ENCODE results near the gene NME7. TPM values are rescaled to one million over a fixed set of nuclear protein-coding genes. Genes with fewer than 3 reads are reported as not detected.

The NME7 gene
- total and polyA plus RNA-seq, 2 experiments from 2014 or later = 39.1 to 48.5 TPM

DNA sequence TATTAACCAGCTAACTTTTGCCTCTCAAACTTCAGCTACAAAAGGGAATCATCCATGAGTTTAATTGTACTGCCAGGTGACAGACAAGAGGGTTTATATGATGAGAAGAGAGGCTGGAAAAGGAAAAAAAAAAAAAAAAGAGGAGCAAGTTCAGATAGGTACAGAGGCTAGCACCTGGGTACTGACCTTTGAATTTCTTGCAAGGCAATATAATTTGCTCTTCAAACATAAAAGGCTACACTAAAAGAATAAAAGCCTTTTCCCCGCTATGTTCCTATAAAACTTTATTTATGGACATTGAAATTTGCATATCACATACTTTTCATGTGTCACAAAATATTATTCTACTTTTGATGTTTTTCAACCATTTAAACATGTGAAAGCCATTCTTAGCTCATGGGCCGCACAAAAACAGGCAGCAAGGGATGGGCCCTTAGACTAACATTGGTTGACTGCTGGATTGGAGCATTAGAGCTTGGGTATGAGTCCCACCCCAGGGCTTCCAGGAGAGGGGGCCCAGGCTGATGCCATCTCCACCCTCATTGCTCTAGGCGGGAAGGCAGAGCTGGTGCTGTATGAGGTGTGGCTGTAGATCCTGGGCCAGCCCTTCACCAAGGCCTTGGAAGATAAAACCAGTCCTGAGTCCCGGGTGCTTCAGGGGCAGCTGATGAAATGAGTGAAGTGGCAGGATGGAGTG is 216.8 kb downstream of the NME7 start (continued):
- TF ChIP-seq, protein P1, sequence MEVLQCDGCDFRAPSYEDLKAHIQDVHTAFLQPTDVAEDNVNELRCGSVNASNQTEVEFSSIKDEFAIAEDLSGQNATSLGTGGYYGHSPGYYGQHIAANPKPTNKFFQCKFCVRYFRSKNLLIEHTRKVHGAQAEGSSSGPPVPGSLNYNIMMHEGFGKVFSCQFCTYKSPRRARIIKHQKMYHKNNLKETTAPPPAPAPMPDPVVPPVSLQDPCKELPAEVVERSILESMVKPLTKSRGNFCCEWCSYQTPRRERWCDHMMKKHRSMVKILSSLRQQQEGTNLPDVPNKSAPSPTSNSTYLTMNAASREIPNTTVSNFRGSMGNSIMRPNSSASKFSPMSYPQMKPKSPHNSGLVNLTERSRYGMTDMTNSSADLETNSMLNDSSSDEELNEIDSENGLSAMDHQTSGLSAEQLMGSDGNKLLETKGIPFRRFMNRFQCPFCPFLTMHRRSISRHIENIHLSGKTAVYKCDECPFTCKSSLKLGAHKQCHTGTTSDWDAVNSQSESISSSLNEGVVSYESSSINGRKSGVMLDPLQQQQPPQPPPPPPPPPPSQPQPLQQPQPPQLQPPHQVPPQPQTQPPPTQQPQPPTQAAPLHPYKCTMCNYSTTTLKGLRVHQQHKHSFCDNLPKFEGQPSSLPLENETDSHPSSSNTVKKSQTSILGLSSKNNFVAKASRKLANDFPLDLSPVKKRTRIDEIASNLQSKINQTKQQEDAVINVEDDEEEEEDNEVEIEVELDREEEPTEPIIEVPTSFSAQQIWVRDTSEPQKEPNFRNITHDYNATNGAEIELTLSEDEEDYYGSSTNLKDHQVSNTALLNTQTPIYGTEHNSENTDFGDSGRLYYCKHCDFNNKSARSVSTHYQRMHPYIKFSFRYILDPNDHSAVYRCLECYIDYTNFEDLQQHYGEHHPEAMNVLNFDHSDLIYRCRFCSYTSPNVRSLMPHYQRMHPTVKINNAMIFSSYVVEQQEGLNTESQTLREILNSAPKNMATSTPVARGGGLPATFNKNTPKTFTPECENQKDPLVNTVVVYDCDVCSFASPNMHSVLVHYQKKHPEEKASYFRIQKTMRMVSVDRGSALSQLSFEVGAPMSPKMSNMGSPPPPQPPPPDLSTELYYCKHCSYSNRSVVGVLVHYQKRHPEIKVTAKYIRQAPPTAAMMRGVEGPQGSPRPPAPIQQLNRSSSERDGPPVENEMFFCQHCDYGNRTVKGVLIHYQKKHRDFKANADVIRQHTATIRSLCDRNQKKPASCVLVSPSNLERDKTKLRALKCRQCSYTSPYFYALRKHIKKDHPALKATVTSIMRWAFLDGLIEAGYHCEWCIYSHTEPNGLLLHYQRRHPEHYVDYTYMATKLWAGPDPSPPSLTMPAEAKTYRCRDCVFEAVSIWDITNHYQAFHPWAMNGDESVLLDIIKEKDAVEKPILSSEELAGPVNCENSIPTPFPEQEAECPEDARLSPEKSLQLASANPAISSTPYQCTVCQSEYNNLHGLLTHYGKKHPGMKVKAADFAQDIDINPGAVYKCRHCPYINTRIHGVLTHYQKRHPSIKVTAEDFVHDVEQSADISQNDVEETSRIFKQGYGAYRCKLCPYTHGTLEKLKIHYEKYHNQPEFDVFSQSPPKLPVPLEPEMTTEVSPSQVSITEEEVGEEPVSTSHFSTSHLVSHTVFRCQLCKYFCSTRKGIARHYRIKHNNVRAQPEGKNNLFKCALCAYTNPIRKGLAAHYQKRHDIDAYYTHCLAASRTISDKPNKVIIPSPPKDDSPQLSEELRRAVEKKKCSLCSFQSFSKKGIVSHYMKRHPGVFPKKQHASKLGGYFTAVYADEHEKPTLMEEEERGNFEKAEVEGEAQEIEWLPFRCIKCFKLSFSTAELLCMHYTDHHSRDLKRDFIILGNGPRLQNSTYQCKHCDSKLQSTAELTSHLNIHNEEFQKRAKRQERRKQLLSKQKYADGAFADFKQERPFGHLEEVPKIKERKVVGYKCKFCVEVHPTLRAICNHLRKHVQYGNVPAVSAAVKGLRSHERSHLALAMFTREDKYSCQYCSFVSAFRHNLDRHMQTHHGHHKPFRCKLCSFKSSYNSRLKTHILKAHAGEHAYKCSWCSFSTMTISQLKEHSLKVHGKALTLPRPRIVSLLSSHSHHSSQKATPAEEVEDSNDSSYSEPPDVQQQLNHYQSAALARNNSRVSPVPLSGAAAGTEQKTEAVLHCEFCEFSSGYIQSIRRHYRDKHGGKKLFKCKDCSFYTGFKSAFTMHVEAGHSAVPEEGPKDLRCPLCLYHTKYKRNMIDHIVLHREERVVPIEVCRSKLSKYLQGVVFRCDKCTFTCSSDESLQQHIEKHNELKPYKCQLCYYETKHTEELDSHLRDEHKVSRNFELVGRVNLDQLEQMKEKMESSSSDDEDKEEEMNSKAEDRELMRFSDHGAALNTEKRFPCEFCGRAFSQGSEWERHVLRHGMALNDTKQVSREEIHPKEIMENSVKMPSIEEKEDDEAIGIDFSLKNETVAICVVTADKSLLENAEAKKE (CRISPR knock-in tag; IDR thresholded peaks at IDR 0.05) = no peak
- TF ChIP-seq ZNF114 (CRISPR knock-in tag; IDR thresholded peaks at IDR 0.05) (no peak), EZH2phosphoT487 (IDR thresholded peaks at IDR 0.05; ENCODE audit: unreplicated experiment) (no peak), STAT1 (IDR thresholded peaks at IDR 0.05; ENCODE audit: unreplicated experiment) (no peak), POLR2AphosphoS5 (IDR thresholded peaks at IDR 0.05; ENCODE audit: low read depth) (no peak), JUNB (IDR thresholded peaks at IDR 0.05; ENCODE audit: unreplicated experiment) (no peak), EZH2 (IDR thresholded peaks at IDR 0.05; ENCODE audit: low read depth, unreplicated experiment) (no peak), ZNF331 (CRISPR knock-in tag; IDR thresholded peaks at IDR 0.05; ENCODE audit: low read depth) (no peak), CREB1 (CRISPR knock-in tag; IDR thresholded peaks at IDR 0.05; ENCODE audit: low read depth) (no peak)
- TF ChIP-seq, protein P2, sequence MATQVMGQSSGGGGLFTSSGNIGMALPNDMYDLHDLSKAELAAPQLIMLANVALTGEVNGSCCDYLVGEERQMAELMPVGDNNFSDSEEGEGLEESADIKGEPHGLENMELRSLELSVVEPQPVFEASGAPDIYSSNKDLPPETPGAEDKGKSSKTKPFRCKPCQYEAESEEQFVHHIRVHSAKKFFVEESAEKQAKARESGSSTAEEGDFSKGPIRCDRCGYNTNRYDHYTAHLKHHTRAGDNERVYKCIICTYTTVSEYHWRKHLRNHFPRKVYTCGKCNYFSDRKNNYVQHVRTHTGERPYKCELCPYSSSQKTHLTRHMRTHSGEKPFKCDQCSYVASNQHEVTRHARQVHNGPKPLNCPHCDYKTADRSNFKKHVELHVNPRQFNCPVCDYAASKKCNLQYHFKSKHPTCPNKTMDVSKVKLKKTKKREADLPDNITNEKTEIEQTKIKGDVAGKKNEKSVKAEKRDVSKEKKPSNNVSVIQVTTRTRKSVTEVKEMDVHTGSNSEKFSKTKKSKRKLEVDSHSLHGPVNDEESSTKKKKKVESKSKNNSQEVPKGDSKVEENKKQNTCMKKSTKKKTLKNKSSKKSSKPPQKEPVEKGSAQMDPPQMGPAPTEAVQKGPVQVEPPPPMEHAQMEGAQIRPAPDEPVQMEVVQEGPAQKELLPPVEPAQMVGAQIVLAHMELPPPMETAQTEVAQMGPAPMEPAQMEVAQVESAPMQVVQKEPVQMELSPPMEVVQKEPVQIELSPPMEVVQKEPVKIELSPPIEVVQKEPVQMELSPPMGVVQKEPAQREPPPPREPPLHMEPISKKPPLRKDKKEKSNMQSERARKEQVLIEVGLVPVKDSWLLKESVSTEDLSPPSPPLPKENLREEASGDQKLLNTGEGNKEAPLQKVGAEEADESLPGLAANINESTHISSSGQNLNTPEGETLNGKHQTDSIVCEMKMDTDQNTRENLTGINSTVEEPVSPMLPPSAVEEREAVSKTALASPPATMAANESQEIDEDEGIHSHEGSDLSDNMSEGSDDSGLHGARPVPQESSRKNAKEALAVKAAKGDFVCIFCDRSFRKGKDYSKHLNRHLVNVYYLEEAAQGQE (IDR thresholded peaks at IDR 0.05; ENCODE audit: unreplicated experiment) = no peak
- TF ChIP-seq, protein P3, sequence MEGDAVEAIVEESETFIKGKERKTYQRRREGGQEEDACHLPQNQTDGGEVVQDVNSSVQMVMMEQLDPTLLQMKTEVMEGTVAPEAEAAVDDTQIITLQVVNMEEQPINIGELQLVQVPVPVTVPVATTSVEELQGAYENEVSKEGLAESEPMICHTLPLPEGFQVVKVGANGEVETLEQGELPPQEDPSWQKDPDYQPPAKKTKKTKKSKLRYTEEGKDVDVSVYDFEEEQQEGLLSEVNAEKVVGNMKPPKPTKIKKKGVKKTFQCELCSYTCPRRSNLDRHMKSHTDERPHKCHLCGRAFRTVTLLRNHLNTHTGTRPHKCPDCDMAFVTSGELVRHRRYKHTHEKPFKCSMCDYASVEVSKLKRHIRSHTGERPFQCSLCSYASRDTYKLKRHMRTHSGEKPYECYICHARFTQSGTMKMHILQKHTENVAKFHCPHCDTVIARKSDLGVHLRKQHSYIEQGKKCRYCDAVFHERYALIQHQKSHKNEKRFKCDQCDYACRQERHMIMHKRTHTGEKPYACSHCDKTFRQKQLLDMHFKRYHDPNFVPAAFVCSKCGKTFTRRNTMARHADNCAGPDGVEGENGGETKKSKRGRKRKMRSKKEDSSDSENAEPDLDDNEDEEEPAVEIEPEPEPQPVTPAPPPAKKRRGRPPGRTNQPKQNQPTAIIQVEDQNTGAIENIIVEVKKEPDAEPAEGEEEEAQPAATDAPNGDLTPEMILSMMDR (conservative IDR thresholded peaks at IDR 0.05; ENCODE audit: low read depth in 2 of 2) = no peak
